ENCODE data around the gene ABCA6. TPM values are rescaled to one million over a fixed set of nuclear protein-coding genes. Genes with fewer than 3 reads are reported as not detected.

Gene ABCA6
- total and polyA plus RNA-seq, 10 of the 15 experiments (the other 5 are each of a cell fraction or from before 2014, with no cell fraction given), result 6.8 to 36.9 (median 12.6) TPM

DNA sequence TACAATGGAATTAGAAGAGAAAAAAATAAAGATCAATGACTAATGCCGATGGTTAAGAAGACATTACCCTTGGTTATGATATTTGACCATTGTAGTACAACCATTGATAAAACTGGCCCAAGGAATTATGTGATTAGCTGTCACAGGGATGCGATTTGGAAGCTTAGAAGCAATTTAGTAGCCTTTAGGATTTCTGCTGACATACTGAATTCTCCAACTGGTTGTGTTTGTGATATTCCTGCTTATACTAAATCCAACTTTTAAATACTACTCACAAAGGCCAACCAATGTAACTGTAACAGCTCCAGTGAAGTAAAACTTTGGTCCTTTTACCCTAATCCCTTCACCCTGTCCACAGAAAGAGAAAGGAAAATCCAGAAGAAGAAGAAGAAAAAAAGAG, 31.4 kb upstream of the ABCA6 start (continued):
- TF ChIP-seq, protein P1, sequence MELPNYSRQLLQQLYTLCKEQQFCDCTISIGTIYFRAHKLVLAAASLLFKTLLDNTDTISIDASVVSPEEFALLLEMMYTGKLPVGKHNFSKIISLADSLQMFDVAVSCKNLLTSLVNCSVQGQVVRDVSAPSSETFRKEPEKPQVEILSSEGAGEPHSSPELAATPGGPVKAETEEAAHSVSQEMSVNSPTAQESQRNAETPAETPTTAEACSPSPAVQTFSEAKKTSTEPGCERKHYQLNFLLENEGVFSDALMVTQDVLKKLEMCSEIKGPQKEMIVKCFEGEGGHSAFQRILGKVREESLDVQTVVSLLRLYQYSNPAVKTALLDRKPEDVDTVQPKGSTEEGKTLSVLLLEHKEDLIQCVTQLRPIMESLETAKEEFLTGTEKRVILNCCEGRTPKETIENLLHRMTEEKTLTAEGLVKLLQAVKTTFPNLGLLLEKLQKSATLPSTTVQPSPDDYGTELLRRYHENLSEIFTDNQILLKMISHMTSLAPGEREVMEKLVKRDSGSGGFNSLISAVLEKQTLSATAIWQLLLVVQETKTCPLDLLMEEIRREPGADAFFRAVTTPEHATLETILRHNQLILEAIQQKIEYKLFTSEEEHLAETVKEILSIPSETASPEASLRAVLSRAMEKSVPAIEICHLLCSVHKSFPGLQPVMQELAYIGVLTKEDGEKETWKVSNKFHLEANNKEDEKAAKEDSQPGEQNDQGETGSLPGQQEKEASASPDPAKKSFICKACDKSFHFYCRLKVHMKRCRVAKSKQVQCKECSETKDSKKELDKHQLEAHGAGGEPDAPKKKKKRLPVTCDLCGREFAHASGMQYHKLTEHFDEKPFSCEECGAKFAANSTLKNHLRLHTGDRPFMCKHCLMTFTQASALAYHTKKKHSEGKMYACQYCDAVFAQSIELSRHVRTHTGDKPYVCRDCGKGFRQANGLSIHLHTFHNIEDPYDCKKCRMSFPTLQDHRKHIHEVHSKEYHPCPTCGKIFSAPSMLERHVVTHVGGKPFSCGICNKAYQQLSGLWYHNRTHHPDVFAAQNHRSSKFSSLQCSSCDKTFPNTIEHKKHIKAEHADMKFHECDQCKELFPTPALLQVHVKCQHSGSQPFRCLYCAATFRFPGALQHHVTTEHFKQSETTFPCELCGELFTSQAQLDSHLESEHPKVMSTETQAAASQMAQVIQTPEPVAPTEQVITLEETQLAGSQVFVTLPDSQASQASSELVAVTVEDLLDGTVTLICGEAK (IDR thresholded peaks at IDR 0.05; ENCODE audit: borderline replicate concordance), result no peak
- TF ChIP-seq ZNF274 (IDR thresholded peaks at IDR 0.05; ENCODE audit: insufficient read depth, insufficient read length), result no peak

DNA sequence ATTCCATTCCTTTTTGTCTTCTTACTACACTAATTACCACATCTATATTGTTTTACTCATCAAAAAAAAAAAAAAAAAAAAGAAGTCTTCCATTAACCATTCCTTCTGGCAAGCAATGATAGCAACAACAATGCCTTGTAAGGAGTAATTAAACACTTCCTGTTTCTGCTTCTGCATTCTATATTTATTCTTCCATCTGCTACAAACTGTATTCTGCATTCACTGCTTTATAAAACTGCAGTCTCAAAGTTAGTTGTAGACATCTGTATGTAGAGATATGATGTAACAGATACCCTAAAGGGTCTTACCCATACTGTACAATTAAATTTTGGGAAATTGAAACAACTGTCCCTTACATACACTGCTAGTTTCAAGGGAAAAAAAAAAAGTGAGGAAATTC, 28.7 kb upstream of the ABCA6 start:
- intact Hi-C loops (cut with micrococcal nuclease; ENCODE audit: unreplicated experiment) (no loop called here), in situ Hi-C loops (cut with MboI) (no loop called here)
- no TSS peak for BruUV-seq (replicated peaks)
- DNase-seq (ENCODE audit: low read depth, low spot score) (no peak), FAIRE-seq (no peak), ATAC-seq (no peak)
- H3K27ac ChIP-seq (ENCODE audit: control insufficient read depth, insufficient read depth), result no peak overlapping the region
- no peaks in the 10 kb centered on the region for H3K79me2 ChIP-seq (ENCODE audit: control insufficient read depth, insufficient read depth, low read length)
- no peak overlapping the region for H3K4me2 ChIP-seq (ENCODE audit: control insufficient read depth, insufficient read depth)
- CTCF ChIA-PET, result no interaction called here
- RAD21 ChIA-PET (ENCODE audit: unreplicated experiment), result interaction anchor here (0.9 kb wide), 1 partner anchor 439 kb away, joined by 3 read pairs; no protein-coding TSS in a partner anchor
- no peak overlapping the region for H2AFZ ChIP-seq (ENCODE audit: control insufficient read depth, low read depth, low read length)
- POLR2A ChIA-PET, result no interaction called here
- H3K36me3 ChIP-seq (ENCODE audit: control insufficient read depth in 2 of 2, insufficient read depth in 2 of 2, low read length in 1 of 2), result no peaks in the 10 kb centered on the region
- no peaks in the 10 kb centered on the region for H4K20me1 ChIP-seq (ENCODE audit: control insufficient read depth, insufficient read depth)
- H3K27me3 ChIP-seq (replicated peaks in 1 of 2; ENCODE audit: control insufficient read depth in 2 of 2, insufficient read depth in 2 of 2, low read length in 1 of 2), result no peaks in the 10 kb centered on the region
- H3K9ac ChIP-seq (ENCODE audit: control insufficient read depth, insufficient read depth, low read length), result no peak overlapping the region
- H3K9me3 ChIP-seq (replicated peaks; ENCODE audit: control insufficient read depth, insufficient read depth, low read length), result no peaks in the 10 kb centered on the region
- no peak overlapping the region for H3K4me3 ChIP-seq
- SMC1A ChIA-PET (ENCODE audit: uncharacterized antibody, unreplicated experiment), result interaction anchor here (1.6 kb wide), 1 partner anchor 10 kb away, joined by 3 read pairs; no protein-coding TSS in a partner anchor
- no peaks in the 10 kb centered on the region for H3K4me1 ChIP-seq (ENCODE audit: control insufficient read depth, insufficient read depth, low read length)
- TF ChIP-seq SMAD1 (IDR thresholded peaks at IDR 0.05; ENCODE audit: low read depth, partially characterized antibody) (no peak), CREB1 (IDR thresholded peaks at IDR 0.05; ENCODE audit: low read depth) (no peak), NR2C2 (IDR thresholded peaks at IDR 0.05; ENCODE audit: borderline replicate concordance, control insufficient read depth, insufficient read length, low read depth) (no peak), NFIC (IDR thresholded peaks at IDR 0.05; ENCODE audit: low read depth, low read length) (no peak), ZBED1 (IDR thresholded peaks at IDR 0.05; ENCODE audit: borderline replicate concordance) (no peak), MEF2B (IDR thresholded peaks at IDR 0.05; ENCODE audit: partially characterized antibody, poor library complexity, severe bottlenecking) (no peak), POLR2AphosphoS2 (IDR thresholded peaks at IDR 0.05; ENCODE audit: low read depth, low read length) (no peak), MTA3 (IDR thresholded peaks at IDR 0.05; ENCODE audit: borderline replicate concordance, low read length) (no peak), EZH2 (IDR thresholded peaks at IDR 0.05; ENCODE audit: borderline replicate concordance, control insufficient read depth, low read depth, low read length) (no peak), STAT1 (conservative IDR thresholded peaks at IDR 0.05) (no peak), IRF4 (IDR thresholded peaks at IDR 0.05; ENCODE audit: low read depth, low read length) (no peak), CBFB (IDR thresholded peaks at IDR 0.05; ENCODE audit: low read depth) (no peak), SRF (IDR thresholded peaks at IDR 0.05; ENCODE audit: low read depth in 2 of 2, low read length in 2 of 2) (no peak)
- TF ChIP-seq, protein P2, sequence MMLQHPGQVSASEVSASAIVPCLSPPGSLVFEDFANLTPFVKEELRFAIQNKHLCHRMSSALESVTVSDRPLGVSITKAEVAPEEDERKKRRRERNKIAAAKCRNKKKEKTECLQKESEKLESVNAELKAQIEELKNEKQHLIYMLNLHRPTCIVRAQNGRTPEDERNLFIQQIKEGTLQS (IDR thresholded peaks at IDR 0.05; ENCODE audit: borderline replicate concordance, extremely low read depth, low read depth, low read length), result no peak
